ENCODE data around the gene NACC2. TPM values are rescaled to one million over a fixed set of nuclear protein-coding genes. Genes with fewer than 3 reads are reported as not detected.

NACC2 gene
- total and polyA plus RNA-seq, 10 of the 15 experiments (the other 5 are each of a cell fraction or from before 2014, with no cell fraction given) = 0.66 to 14.7 (median 3.5) TPM

DNA sequence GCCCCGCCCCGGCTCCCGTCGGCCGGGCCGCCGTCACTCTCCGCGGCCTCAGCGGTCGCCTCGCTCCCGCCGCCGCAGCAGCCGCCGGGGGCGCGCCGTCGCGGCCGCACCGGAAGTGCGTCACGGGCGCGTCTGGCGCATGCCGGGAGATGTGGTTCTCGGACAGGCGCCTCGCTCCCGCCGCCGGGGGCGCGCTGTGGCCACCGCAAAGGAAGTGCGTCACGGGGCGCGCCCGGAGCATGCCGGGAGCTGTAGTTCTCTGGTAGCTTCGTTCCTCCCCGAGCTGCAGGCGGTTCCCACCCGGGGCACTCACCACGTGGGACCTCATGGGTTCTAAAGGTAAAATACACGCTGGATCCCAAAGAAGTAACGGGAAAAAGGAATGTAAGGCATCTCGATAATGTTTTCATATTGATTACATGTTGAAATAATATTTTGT, 133.8 kb downstream of the NACC2 start, which contains the start of gene UBAC1 (continued):
- TF ChIP-seq, protein P1, sequence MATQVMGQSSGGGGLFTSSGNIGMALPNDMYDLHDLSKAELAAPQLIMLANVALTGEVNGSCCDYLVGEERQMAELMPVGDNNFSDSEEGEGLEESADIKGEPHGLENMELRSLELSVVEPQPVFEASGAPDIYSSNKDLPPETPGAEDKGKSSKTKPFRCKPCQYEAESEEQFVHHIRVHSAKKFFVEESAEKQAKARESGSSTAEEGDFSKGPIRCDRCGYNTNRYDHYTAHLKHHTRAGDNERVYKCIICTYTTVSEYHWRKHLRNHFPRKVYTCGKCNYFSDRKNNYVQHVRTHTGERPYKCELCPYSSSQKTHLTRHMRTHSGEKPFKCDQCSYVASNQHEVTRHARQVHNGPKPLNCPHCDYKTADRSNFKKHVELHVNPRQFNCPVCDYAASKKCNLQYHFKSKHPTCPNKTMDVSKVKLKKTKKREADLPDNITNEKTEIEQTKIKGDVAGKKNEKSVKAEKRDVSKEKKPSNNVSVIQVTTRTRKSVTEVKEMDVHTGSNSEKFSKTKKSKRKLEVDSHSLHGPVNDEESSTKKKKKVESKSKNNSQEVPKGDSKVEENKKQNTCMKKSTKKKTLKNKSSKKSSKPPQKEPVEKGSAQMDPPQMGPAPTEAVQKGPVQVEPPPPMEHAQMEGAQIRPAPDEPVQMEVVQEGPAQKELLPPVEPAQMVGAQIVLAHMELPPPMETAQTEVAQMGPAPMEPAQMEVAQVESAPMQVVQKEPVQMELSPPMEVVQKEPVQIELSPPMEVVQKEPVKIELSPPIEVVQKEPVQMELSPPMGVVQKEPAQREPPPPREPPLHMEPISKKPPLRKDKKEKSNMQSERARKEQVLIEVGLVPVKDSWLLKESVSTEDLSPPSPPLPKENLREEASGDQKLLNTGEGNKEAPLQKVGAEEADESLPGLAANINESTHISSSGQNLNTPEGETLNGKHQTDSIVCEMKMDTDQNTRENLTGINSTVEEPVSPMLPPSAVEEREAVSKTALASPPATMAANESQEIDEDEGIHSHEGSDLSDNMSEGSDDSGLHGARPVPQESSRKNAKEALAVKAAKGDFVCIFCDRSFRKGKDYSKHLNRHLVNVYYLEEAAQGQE (IDR thresholded peaks at IDR 0.05; ENCODE audit: low read depth, low read length) = no peak
- TF ChIP-seq TCF7 (IDR thresholded peaks at IDR 0.05; ENCODE audit: borderline replicate concordance) = no peak
- TF ChIP-seq, protein P2, sequence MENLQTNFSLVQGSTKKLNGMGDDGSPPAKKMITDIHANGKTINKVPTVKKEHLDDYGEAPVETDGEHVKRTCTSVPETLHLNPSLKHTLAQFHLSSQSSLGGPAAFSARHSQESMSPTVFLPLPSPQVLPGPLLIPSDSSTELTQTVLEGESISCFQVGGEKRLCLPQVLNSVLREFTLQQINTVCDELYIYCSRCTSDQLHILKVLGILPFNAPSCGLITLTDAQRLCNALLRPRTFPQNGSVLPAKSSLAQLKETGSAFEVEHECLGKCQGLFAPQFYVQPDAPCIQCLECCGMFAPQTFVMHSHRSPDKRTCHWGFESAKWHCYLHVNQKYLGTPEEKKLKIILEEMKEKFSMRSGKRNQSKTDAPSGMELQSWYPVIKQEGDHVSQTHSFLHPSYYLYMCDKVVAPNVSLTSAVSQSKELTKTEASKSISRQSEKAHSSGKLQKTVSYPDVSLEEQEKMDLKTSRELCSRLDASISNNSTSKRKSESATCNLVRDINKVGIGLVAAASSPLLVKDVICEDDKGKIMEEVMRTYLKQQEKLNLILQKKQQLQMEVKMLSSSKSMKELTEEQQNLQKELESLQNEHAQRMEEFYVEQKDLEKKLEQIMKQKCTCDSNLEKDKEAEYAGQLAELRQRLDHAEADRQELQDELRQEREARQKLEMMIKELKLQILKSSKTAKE (IDR thresholded peaks at IDR 0.05; ENCODE audit: low read depth, poor library complexity, severe bottlenecking) = no peak
- TF ChIP-seq EP300 (IDR thresholded peaks at IDR 0.05; ENCODE audit: borderline replicate concordance in 1 of 2, control insufficient read depth in 1 of 2, low read depth in 2 of 2, low read length in 2 of 2) = no peak
- peak; percentile 65; the same call in 1 of the 2 replicates for TF ChIP-seq BACH1 (IDR thresholded peaks at IDR 0.05; ENCODE audit: borderline replicate concordance)
- TF ChIP-seq DPF2 (IDR thresholded peaks at IDR 0.05) = no peak; the same call in 1 of the 2 replicates
- TF ChIP-seq IKZF2 (IDR thresholded peaks at IDR 0.05) = no peak
- TF ChIP-seq SMC3 (IDR thresholded peaks at IDR 0.05; ENCODE audit: borderline replicate concordance, low read length) = no peak
- TF ChIP-seq NRF1 (conservative IDR thresholded peaks at IDR 0.05; ENCODE audit: low read depth, low read length) = no peak
- TF ChIP-seq HCFC1 (IDR thresholded peaks at IDR 0.05; ENCODE audit: low read length) = peak; percentile 97
- TF ChIP-seq, protein P3, sequence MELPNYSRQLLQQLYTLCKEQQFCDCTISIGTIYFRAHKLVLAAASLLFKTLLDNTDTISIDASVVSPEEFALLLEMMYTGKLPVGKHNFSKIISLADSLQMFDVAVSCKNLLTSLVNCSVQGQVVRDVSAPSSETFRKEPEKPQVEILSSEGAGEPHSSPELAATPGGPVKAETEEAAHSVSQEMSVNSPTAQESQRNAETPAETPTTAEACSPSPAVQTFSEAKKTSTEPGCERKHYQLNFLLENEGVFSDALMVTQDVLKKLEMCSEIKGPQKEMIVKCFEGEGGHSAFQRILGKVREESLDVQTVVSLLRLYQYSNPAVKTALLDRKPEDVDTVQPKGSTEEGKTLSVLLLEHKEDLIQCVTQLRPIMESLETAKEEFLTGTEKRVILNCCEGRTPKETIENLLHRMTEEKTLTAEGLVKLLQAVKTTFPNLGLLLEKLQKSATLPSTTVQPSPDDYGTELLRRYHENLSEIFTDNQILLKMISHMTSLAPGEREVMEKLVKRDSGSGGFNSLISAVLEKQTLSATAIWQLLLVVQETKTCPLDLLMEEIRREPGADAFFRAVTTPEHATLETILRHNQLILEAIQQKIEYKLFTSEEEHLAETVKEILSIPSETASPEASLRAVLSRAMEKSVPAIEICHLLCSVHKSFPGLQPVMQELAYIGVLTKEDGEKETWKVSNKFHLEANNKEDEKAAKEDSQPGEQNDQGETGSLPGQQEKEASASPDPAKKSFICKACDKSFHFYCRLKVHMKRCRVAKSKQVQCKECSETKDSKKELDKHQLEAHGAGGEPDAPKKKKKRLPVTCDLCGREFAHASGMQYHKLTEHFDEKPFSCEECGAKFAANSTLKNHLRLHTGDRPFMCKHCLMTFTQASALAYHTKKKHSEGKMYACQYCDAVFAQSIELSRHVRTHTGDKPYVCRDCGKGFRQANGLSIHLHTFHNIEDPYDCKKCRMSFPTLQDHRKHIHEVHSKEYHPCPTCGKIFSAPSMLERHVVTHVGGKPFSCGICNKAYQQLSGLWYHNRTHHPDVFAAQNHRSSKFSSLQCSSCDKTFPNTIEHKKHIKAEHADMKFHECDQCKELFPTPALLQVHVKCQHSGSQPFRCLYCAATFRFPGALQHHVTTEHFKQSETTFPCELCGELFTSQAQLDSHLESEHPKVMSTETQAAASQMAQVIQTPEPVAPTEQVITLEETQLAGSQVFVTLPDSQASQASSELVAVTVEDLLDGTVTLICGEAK (IDR thresholded peaks at IDR 0.05; ENCODE audit: borderline replicate concordance) = peak; percentile 88
- TF ChIP-seq FOXK2 (IDR thresholded peaks at IDR 0.05) = no peak
- TF ChIP-seq SREBF1 (IDR thresholded peaks at IDR 0.05; ENCODE audit: low read length) = peak; percentile 20; the same call in 1 of the 2 replicates
- no peak for TF ChIP-seq SUPT20H (IDR thresholded peaks at IDR 0.05; ENCODE audit: borderline replicate concordance, control insufficient read depth, low read depth, low read length)
- TF ChIP-seq, protein P4, sequence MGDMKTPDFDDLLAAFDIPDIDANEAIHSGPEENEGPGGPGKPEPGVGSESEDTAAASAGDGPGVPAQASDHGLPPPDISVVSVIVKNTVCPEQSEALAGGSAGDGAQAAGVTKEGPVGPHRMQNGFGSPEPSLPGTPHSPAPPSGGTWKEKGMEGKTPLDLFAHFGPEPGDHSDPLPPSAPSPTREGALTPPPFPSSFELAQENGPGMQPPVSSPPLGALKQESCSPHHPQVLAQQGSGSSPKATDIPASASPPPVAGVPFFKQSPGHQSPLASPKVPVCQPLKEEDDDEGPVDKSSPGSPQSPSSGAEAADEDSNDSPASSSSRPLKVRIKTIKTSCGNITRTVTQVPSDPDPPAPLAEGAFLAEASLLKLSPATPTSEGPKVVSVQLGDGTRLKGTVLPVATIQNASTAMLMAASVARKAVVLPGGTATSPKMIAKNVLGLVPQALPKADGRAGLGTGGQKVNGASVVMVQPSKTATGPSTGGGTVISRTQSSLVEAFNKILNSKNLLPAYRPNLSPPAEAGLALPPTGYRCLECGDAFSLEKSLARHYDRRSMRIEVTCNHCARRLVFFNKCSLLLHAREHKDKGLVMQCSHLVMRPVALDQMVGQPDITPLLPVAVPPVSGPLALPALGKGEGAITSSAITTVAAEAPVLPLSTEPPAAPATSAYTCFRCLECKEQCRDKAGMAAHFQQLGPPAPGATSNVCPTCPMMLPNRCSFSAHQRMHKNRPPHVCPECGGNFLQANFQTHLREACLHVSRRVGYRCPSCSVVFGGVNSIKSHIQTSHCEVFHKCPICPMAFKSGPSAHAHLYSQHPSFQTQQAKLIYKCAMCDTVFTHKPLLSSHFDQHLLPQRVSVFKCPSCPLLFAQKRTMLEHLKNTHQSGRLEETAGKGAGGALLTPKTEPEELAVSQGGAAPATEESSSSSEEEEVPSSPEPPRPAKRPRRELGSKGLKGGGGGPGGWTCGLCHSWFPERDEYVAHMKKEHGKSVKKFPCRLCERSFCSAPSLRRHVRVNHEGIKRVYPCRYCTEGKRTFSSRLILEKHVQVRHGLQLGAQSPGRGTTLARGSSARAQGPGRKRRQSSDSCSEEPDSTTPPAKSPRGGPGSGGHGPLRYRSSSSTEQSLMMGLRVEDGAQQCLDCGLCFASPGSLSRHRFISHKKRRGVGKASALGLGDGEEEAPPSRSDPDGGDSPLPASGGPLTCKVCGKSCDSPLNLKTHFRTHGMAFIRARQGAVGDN (IDR thresholded peaks at IDR 0.05) = 0 out of 2 replicates have a peak, but pooled peaks have one; percentile 5
- TF ChIP-seq RBBP5 (conservative IDR thresholded peaks at IDR 0.05) = no peak
- no peak for TF ChIP-seq CBFB (IDR thresholded peaks at IDR 0.05; ENCODE audit: low read depth)

Measured in GM12878 (cell line).